HG03558 (cell line): ENCODE data around the gene ASPSCR1.

ENCODE experiments used
- ATAC-seq: cut with Tn5 transposase; IDR thresholded peaks from one replicate; pipeline ENCODE4 v1.9.1; 2021; ENCODE audit warnings: moderate number of reproducible peaks; ENCODE audit not compliant: unreplicated experiment; ENCODE audit errors: extremely low read depth

The ASPSCR1 gene

GRCh38 chr17:82049521-82049971, 72.1 kb downstream of the ASPSCR1 start:
- ATAC-seq, result no peak

- no peak for ATAC-seq
Observed at GRCh38 chr17:82050152-82050760, 72.8 kb downstream of the ASPSCR1 start.

DNA sequence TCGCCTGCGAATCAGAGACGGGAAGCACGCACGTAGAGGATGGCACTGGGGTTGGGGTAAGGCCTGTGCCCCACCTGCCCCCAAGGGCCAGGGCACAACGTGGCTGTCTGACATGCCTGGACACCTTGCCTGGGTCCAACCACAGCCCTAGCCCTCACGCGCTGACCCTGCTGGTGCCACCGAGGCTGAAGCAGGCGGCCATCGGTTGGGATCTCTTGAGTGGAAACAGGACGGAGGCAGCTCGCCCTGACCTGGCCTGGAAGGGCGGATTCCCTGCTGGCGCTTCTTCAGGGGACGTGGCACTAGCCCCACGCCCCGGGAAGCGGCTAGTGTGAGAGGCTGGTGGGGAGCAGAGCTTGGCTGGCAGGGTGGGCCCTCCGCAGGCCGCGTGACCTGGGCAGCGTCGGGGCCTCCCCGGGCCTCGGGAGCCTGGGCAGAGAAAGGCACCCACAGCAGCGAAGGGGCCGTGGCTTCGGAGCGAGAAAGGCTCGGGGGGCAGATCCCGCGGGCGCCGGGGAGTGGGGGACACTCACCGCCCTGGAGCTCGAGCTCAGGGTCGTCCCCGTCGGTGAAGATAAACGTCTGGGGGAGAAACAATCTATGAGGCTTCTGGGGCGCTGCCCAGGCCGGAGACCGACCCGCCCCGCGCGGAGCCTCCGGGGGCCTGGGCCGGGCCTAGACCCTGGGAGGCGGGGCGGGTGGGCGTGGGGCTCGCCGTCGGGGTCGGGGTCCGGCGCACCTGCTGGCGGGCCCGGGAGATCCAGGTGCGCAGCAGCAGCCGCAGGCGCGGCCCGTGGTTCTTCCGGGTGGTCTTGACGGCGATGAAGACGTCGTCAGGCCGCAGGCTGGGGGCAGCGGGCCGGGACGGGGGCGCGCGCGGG, 73.6 kb downstream of the ASPSCR1 start:
- no peak for ATAC-seq

GRCh38 chr17:82051776-82052637, 74.6 kb downstream of the ASPSCR1 start, which contains the start of the genes GPS1 and RFNG:
TSS of gene GPS1 (plus strand) at chr17:82051898. CDS start at chr17:82051932, 34 bp downstream.
TSS of gene RFNG (minus strand) at chr17:82051811. CDS start at chr17:82051766, 45 bp downstream.
- peak; percentile 40 for ATAC-seq

DNA sequence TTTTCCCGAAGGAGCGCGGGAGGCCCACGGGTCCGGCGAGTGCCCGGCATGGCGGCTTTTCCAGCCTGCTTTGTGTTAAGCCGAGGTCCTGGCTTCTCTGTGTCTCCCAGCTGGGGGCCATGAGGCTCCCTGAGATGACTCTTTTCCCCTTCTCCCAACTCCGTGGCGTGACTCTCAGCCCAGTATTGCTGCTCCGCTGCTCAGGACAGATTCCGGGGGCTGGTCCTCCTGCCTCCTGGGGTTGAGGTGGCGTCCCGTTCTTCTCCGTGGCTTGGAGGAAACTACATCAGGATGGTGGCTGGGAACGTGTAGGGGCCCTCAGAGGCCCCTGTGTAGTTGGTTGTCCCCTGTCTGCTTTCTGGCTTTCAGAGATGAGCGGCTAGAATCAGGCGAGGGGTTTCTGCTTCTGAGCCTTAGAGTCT, 75.2 kb downstream of the ASPSCR1 start:
- no peak for ATAC-seq

- ATAC-seq, result no peak
Observed at GRCh38 chr17:82053130-82053529, 75.7 kb downstream of the ASPSCR1 start.

- ATAC-seq, result no peak
Observed at GRCh38 chr17:82053556-82054263, 76.3 kb downstream of the ASPSCR1 start.

DNA sequence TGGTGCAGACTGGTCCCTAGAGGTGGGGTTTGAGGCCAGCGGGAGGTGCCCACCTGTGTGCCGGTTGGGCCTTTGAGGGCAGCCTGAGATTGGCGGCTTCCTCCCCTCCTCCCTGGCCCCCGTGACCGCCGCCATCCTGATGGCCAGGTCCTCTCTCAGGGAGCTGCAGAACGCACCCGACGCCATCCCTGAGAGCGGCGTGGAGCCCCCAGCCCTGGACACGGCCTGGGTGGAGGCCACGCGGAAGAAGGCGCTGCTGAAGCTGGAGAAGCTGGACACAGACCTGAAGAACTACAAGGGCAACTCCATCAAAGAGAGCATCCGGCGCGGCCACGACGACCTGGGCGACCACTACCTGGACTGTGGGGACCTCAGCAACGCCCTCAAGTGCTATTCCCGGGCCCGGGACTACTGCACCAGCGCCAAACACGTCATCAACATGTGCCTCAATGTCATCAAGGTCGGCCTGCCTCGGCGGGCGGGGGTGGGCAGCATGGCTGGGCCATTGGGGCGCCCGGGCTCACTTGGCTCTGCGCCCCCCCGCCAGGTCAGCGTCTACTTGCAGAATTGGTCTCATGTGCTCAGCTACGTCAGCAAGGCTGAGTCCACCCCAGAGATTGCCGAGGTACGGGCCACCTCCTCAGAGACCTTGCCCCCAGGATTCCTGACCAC, 77.1 kb downstream of the ASPSCR1 start:
- ATAC-seq, result no peak

- no peak for ATAC-seq
Observed at GRCh38 chr17:82055023-82055964, 77.9 kb downstream of the ASPSCR1 start.

DNA sequence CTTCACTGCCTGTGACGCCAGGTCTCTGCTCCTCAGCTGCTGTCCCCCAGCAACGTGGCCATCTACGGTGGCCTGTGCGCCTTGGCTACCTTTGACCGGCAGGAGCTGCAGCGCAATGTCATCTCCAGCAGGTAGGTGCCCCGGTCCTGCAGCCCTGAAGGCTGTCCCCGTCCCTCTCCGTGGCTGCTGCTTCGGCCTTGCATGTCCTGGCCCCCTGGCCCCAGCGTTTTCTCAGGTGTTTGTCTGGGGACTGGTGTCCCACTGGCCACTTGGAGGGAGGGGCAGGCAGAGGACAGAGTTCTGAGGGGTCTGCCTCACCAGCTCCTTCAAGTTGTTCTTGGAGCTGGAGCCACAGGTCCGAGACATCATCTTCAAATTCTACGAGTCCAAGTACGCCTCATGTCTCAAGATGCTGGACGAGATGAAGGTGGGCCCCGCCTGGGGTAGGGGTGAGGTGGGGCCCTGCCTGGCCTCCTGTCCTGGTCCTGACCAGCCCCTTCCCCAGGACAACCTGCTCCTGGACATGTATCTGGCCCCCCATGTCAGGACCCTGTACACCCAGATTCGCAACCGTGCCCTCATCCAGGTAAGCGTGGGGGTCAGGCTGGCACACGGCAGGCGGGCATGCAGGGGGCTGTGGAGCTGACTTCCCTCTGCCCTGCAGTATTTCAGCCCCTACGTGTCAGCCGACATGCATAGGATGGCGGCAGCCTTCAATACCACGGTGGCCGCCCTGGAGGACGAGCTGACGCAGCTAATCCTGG, 78.7 kb downstream of the ASPSCR1 start:
- no peak for ATAC-seq

DNA sequence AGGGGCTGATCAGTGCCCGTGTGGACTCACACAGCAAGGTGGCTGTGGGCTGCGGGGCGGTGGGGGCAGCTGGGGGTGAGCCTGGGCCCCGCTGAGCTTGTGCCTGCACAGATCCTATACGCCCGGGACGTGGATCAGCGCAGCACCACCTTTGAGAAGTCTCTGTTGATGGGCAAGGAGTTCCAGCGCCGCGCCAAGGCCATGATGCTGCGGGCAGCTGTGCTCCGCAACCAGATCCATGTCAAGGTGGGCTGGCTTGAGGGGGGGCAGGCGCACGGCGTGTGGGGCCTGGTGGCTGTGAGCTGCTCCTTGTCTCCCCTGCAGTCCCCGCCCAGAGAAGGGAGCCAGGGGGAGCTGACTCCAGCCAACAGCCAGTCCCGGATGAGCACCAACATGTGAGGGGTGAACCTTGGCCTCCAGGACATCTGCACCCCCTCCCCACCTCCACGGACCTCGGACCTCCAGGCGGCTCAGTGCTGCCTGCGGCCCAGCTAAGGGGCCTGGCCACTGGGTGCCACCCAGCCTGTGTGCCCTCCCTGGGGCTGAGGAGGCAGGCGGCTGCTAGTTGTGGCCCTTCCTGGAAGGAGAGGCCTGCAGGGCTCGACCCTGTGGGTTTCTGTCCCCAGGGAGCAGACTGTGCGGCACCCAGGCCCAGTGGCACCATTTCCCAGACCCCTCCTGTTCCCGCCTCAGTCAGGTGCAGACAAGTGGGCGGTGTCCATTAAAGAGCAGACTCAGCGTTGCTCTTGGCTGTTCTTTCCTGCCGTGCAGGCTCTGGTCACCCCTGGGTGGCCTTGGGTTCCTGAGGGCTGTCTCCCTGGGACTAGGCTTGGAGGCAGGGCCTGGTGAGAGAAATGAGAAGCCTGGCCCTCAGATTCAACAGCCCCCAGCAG, 79.5 kb downstream of the ASPSCR1 start:
- no peak for ATAC-seq

DNA sequence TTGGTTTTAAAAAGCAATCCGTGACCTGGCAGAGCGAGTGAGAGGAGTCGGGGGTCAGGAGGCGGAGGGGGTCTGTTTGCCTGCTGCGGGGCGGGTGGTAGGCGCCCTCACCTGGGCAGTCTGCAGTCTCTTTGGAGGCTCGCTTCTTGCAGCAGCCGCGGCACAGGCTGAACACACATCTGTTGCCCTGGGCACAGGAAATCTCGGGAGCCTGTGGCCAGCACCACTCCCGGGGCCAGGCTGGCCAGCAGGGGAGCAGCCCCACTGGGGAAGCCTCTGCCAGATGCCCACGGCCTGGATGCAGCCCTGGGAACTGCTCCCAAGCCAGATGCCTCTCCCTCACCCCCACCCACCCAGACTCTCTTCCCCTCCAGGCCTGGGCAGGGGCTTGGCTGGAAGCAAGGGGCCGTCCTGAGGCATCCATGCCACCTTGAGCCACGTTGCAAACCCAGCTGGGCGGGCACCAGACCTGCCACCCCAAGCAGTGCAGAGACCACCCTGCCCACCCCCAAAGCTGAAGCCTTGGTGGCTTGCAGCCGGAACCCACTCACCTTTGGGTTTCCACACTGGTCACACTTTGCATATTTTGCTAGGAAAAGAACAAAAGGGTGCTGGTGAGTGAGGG, 80.9 kb downstream of the ASPSCR1 start:
- ATAC-seq, result no peak

DNA sequence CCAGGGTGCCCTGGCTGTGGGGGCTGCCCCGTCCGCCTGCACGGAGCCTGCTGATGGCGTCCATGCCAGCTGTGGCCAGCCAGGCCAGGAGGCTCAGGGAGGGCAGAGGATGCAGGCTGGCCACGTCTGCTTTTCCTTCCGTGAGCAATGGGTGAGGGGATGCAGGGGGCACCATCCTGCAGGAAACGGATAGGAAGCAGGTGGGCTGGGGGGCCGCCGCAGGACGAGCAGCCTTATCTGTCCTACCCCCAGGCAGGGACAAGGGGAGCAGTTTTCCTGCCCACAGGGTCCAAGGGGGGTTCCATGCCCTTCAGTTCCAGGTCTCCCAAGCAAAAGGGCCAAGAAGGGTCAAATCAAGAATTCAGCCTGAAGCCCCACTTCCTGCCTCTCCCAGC, 81.4 kb downstream of the ASPSCR1 start:
- no peak for ATAC-seq

GRCh38 chr17:82059272-82060000, 82.0 kb downstream of the ASPSCR1 start:
- no peak for ATAC-seq

- no peak for ATAC-seq
Observed at GRCh38 chr17:82060001-82060380, 82.6 kb downstream of the ASPSCR1 start.

- no peak for ATAC-seq
Observed at GRCh38 chr17:82060614-82061013, 83.2 kb downstream of the ASPSCR1 start.
